GM12878 (cell line): ENCODE data around the gene TXNL1. TPM values are rescaled to one million over a fixed set of nuclear protein-coding genes. Genes with fewer than 3 reads are reported as not detected.
A peak's percentile ranks its signal among the peaks of the same experiment; 100 is the strongest.

ENCODE experiments used
- ATAC-seq: fragments of 200-7000 bp; cut with Tn5 transposase; 3 replicates; pipeline ENCODE4 v1.9.1; 2020; ENCODE audit warnings: mild to moderate bottlenecking, moderate library complexity
- BruUV-seq: library from RNA; stranded (reverse); fragments of 400-500 nt; replicated peaks from 2 replicates; lab custom pipeline; 2021; lab: Mats Ljungman, UMichigan
- CTCF ChIA-PET: fragments of 300-600 bp; sonication (Branson Sonifier 250); formaldehyde crosslinking; extraction: SDS; loops from one replicate; lab custom pipeline; 2021; ENCODE audit warnings: inconsistent platforms; lab: Yijun Ruan, JAX
- POLR2A ChIA-PET: fragments of 350-600 bp; formaldehyde crosslinking; extraction: SDS; loops from one replicate; lab custom pipeline; 2021; ENCODE audit warnings: inconsistent platforms; lab: Charles Lee
- RAD21 ChIA-PET: fragments of 300-600 bp; sonication (Branson Sonifier 250); formaldehyde crosslinking; loops from one replicate; lab custom pipeline; 2023; ENCODE audit warnings: antibody characterized with exemption; ENCODE audit not compliant: unreplicated experiment; lab: Charles Lee
- SMC1A ChIA-PET: fragments of 300-600 bp; sonication (Branson Sonifier 250); formaldehyde crosslinking; loops from one replicate; lab custom pipeline; 2023; ENCODE audit not compliant: unreplicated experiment, uncharacterized antibody; lab: Charles Lee
- DNase-seq: peaks from one replicate; pipeline ENCODE4 v3.0.0-alpha.2; 2011; ENCODE audit warnings: low read depth, low spot score
- FAIRE-seq: peaks from 3 replicates; lab custom pipeline; 2011; peaks lifted over from hg19 to GRCh38; lab: Jason Lieb, UNC
- H2AFZ ChIP-seq: 2 replicates; pipeline ENCODE4 v1.6.0; 2011; ENCODE audit warnings: low read depth, low read length, control low read depth; ENCODE audit not compliant: control insufficient read depth
- H3K27ac ChIP-seq: 2 replicates; pipeline ENCODE4 v1.5.1; 2011; ENCODE audit warnings: control low read depth; ENCODE audit not compliant: control insufficient read depth, insufficient read depth
- H3K27me3 ChIP-seq, 2 experiments: replicated peaks in 1 of 2; 2 replicates each; pipeline versions ENCODE4 v1.6.0 to v1.6.1; 2011; ENCODE audit warnings: low read length in 1 of 2; ENCODE audit not compliant: control insufficient read depth in 2 of 2, insufficient read depth in 2 of 2
- H3K36me3 ChIP-seq, 2 experiments: 2 replicates each; pipeline ENCODE4 v1.5.1; 2011; ENCODE audit warnings: low read length in 1 of 2; ENCODE audit not compliant: control insufficient read depth in 2 of 2, insufficient read depth in 2 of 2
- H3K4me1 ChIP-seq: 2 replicates; pipeline ENCODE4 v1.6.1; 2011; ENCODE audit warnings: mild to moderate bottlenecking, low read length, moderate library complexity, mixed read lengths; ENCODE audit not compliant: control insufficient read depth, insufficient read depth
- H3K4me2 ChIP-seq: 2 replicates; pipeline ENCODE4 v1.6.0; 2011; ENCODE audit warnings: control low read depth; ENCODE audit not compliant: control insufficient read depth, insufficient read depth
- H3K4me3 ChIP-seq: fragments of 200-600 bp; sonication (generic); 2 replicates; pipeline ENCODE4 v1.5.1; 2016
- H3K79me2 ChIP-seq: 2 replicates; pipeline ENCODE4 v1.6.0; 2011; ENCODE audit warnings: low read length; ENCODE audit not compliant: control insufficient read depth, insufficient read depth
- H3K9ac ChIP-seq: 2 replicates; pipeline ENCODE4 v1.8.0; 2011; ENCODE audit warnings: low read length, control low read depth, mixed read lengths; ENCODE audit not compliant: control insufficient read depth, insufficient read depth
- H3K9me3 ChIP-seq: replicated peaks from 3 replicates; pipeline ENCODE4 v1.5.1; 2011; ENCODE audit warnings: mild to moderate bottlenecking, low read length; ENCODE audit not compliant: control insufficient read depth, insufficient read depth
- H4K20me1 ChIP-seq: 2 replicates; pipeline ENCODE4 v1.6.0; 2011; ENCODE audit not compliant: control insufficient read depth, insufficient read depth
- BACH1 ChIP-seq: fragments of 450-650 bp; IDR thresholded peaks from 2 replicates; pipeline ENCODE4 v1.6.1; 2017; ENCODE audit warnings: mild to moderate bottlenecking, borderline replicate concordance
- BCL3 ChIP-seq: IDR thresholded peaks from 2 replicates; pipeline ENCODE4 v1.6.1; 2011; ENCODE audit warnings: borderline replicate concordance, low read depth, mild to moderate bottlenecking, moderate library complexity, low read length; ENCODE audit not compliant: insufficient read depth, poor library complexity, severe bottlenecking
- IKZF2 ChIP-seq, 2 experiments: fragments of 450-650 bp; IDR thresholded peaks; 2 replicates each; pipeline ENCODE4 v1.6.1; 2017; ENCODE audit warnings: mild to moderate bottlenecking in 2 of 2, moderate library complexity in 2 of 2
- NFYB ChIP-seq: IDR thresholded peaks from 2 replicates; pipeline ENCODE4 v1.6.1; 2011; ENCODE audit warnings: low read depth, mild to moderate bottlenecking, low read length, improper control_type of control experiment, moderate library complexity; ENCODE audit not compliant: insufficient read depth
- SIN3A ChIP-seq: IDR thresholded peaks from 2 replicates; pipeline ENCODE4 v1.6.1; 2012; ENCODE audit warnings: low read depth, low read length, improper control_type of control experiment
- SPI1 ChIP-seq: IDR thresholded peaks from 2 replicates; pipeline ENCODE4 v1.6.1; 2011; ENCODE audit warnings: low read depth, mild to moderate bottlenecking, low read length, moderate library complexity, borderline replicate concordance; ENCODE audit not compliant: insufficient read depth
- WGBS: methylation state at CpG from one replicate; pipeline ENCODE4 v1.1.6; 2016; ENCODE audit warnings: low lambda C conversion rate; ENCODE audit not compliant: insufficient replicate concordance, insufficient coverage; ENCODE audit errors: missing lambda C conversion rate; 5-methylcytosine and 5-hydroxymethylcytosine counted together
- in situ Hi-C: fragments of 300-500 bp; cut with MboI; formaldehyde crosslinking; loops from 9 replicates; pipeline ENCODE4 v1.14.3; 2018; ENCODE audit warnings: mixed read lengths
- intact Hi-C: fragments of 100-400 bp; cut with micrococcal nuclease; formaldehyde crosslinking; loops from one replicate; pipeline ENCODE4 v1.14.2; 2022; ENCODE audit not compliant: unreplicated experiment
- polyA plus RNA-seq, 11 experiments: library from polyadenylated mRNA; depleted of rRNA in 4 of 11; unstranded in 6 of 11; stranded (reverse) in 5 of 11; fragments of >200 nt; fragmentation: Nextera tagmentation in 4 of 11; fragmentation: Illumina TruSeq in 1 of 11; extraction: Ambion mirVana in 4 of 11; extraction: Trizol in 1 of 11; gene quantifications; 1 replicate in 1 of 11; 2 replicates in 10 of 11; pipeline versions ENCODE4 v1.2.1 to v1.2.3, GENCODE V29; 2011 to 2016; ENCODE audit warnings: inconsistent platforms in 2 of 11, missing spikeins in 2 of 11, low read depth in 1 of 11
- total RNA-seq, 4 experiments: library from RNA; depleted of rRNA in 3 of 4; stranded (reverse); fragments of >200 nt in 3 of 4; fragmentation: Illumina TruSeq in 1 of 4; extraction: Trizol in 1 of 4; gene quantifications; 2 replicates each; pipeline versions ENCODE4 v1.2.1 to v1.2.3, GENCODE V29; 2013 to 2021

The TXNL1 gene
- total and polyA plus RNA-seq, 10 of the 15 experiments (the other 5 are each of a cell fraction or from before 2014, with no cell fraction given): 30.9 to 124 (median 71.2) TPM

GRCh38 chr18:56637711-56638231 lies 621 bp downstream of the TXNL1 start:
- FAIRE-seq (no peak), DNase-seq (no peak), ATAC-seq (peak; percentile 37)
- ChIA-PET RAD21 (interaction anchor here (0.6 to 1.8 kb wide), 6 partner anchors 9 to 71 kb away, joined by 3 to 12 read pairs (median 3); partner anchors contain the start of gene WDR7), CTCF (interaction anchor here (0.8 to 1.2 kb wide), 3 partner anchors 9 to 32 kb away, joined by 3 to 10 read pairs (median 3); no protein-coding TSS in a partner anchor), POLR2A (interaction anchor here (0.5 to 5.6 kb wide), 6 partner anchors 9 to 759 kb away, joined by 3 to 39 read pairs (median 5); partner anchors contain the start of gene WDR7), SMC1A (interaction anchor here (0.6 to 1.2 kb wide), 7 partner anchors 8 to 71 kb away, joined by 3 to 12 read pairs (median 3); partner anchors contain the start of gene WDR7)
- Histone ChIP-seq H3K9ac (peak overlapping the region; percentile 92), H3K36me3 (peaks cover 0 to 3% of the 10 kb centered on the region in 2 experiments; a peak in 1 of 4 replicates), H2AFZ (peak overlapping the region; percentile 79), H3K4me1 (peaks cover 5% of the 10 kb centered on the region), H3K79me2 (peaks cover 56% of the 10 kb centered on the region), H3K9me3 (no peaks in the 10 kb centered on the region), H3K4me3 (peak overlapping the region; percentile 87), H4K20me1 (peaks cover 3% of the 10 kb centered on the region; the same call in 1 of the 2 replicates), H3K27me3 (no peaks in the 10 kb centered on the region), H3K27ac (peak overlapping the region; percentile 90), H3K4me2 (peak overlapping the region; percentile 78)
- in situ Hi-C loops: no loop called here
- intact Hi-C loops: loop anchor here (1.0 to 2.0 kb wide), 2 partner anchors 14 to 71 kb away; partner anchors contain the start of gene WDR7
- no TSS peak for BruUV-seq
- 2% methylated on average over 18 of the region's 18 CpGs for WGBS
- TF ChIP-seq SIN3A (0 out of 2 replicates have a peak, but pooled peaks have one; percentile 12), BACH1 (no peak), IKZF2 (IDR thresholded peaks at IDR 0.05) (0 out of 4 replicates have a peak, but pooled peaks of 1 of the 2 experiments have one; percentile 3)
- TF ChIP-seq, all 136 proteins: peak for 2

- H3K27ac ChIP-seq: peak overlapping the region; percentile 90; the same call in 1 of the 2 replicates
- peaks cover 0 to 3% of the 10 kb centered on the region in 2 experiments; a peak in 1 of 4 replicates for H3K36me3 ChIP-seq
- in situ Hi-C loops: no loop called here
- ChIA-PET CTCF (interaction anchor here (1.0 to 1.2 kb wide), 2 partner anchors 9 to 31 kb away, joined by 3 to 10 read pairs; no protein-coding TSS in a partner anchor), POLR2A (interaction anchor here (5.6 kb wide), 1 partner anchor 14 kb away, joined by 39 read pairs; the partner anchor contains the start of gene WDR7), RAD21 (interaction anchor here (0.6 to 1.8 kb wide), 3 partner anchors 10 to 55 kb away, joined by 3 to 12 read pairs (median 9); partner anchors contain the start of gene WDR7), SMC1A (interaction anchor here (0.8 to 1.2 kb wide), 4 partner anchors 10 to 67 kb away, joined by 3 to 12 read pairs (median 6); partner anchors contain the start of gene WDR7)
- H3K79me2 ChIP-seq: peaks cover 62% of the 10 kb centered on the region
- FAIRE-seq (no peak), ATAC-seq (no peak), DNase-seq (no peak)
- peak overlapping the region; percentile 78 for H3K4me2 ChIP-seq
- H3K4me3 ChIP-seq: peak overlapping the region; percentile 87
- TF ChIP-seq BCL3 (no peak), NFYB (no peak), SPI1 (no peak)
- H3K9me3 ChIP-seq: no peaks in the 10 kb centered on the region
- H3K9ac ChIP-seq: peak overlapping the region; percentile 92
- H3K27me3 ChIP-seq: no peaks in the 10 kb centered on the region
- H4K20me1 ChIP-seq: peaks cover 3% of the 10 kb centered on the region; the same call in 1 of the 2 replicates
- H2AFZ ChIP-seq: no peak overlapping the region
- peaks cover 5% of the 10 kb centered on the region for H3K4me1 ChIP-seq
- TSS peak; percentile 66 for BruUV-seq
- intact Hi-C loops: no loop called here
- WGBS: under 1% methylated on average over 8 of the region's 8 CpGs
Measured at GRCh38 chr18:56637176-56637575, 1.2 kb downstream of the TXNL1 start.
